Breast epithelium (tissue), 3 donors: Measurements from ENCODE around the gene THSD7B.

Experiments used
- CTCF ChIP-seq, 3 donors: fragments of 450-650 bp; IDR thresholded peaks; one replicate each; pipeline ENCODE4 v1.5.1; 2016 to 2017; ENCODE audit warnings: antibody characterized with exemption in 3 of 3, mild to moderate bottlenecking in 3 of 3, moderate library complexity in 3 of 3
- POLR2A ChIP-seq: fragments of 450-650 bp; IDR thresholded peaks from one replicate; pipeline ENCODE4 v1.6.1; 2016; ENCODE audit warnings: antibody characterized with exemption, mild to moderate bottlenecking, moderate library complexity
- POLR2AphosphoS5 ChIP-seq, 3 donors: sonication (generic); formaldehyde crosslinking; IDR thresholded peaks; one replicate each; pipeline ENCODE4 v1.6.1; 2017; ENCODE audit warnings: antibody characterized with exemption in 3 of 3

- TF ChIP-seq CTCF (IDR thresholded peaks at IDR 0.05), result no peak
- no peak for TF ChIP-seq POLR2A
- no peak for TF ChIP-seq POLR2AphosphoS5 (IDR thresholded peaks at IDR 0.05)
Observed at GRCh38 chr2:137287913-137288639, 522.7 kb downstream of the THSD7B start.
